HL-60/S4 treated with phorbol 12-myristate 13-acetate at 8.2 ng/mL for 4 days and 3 days (cell line): ENCODE measurements around the gene PKP4.
"Not testable (repeated sequence)": the region's sequence is repeated elsewhere in the genome, so short reads cannot be mapped to it uniquely, and the experiment has no call there.

Source experiments
- in situ Hi-C: fragments of 300-500 bp; cut with MboI; formaldehyde crosslinking; loops from 2 replicates; pipeline ENCODE4 v1.15.0; 2022; ENCODE audit warnings: low sequenced_read_pairs

The PKP4 gene, protein sequence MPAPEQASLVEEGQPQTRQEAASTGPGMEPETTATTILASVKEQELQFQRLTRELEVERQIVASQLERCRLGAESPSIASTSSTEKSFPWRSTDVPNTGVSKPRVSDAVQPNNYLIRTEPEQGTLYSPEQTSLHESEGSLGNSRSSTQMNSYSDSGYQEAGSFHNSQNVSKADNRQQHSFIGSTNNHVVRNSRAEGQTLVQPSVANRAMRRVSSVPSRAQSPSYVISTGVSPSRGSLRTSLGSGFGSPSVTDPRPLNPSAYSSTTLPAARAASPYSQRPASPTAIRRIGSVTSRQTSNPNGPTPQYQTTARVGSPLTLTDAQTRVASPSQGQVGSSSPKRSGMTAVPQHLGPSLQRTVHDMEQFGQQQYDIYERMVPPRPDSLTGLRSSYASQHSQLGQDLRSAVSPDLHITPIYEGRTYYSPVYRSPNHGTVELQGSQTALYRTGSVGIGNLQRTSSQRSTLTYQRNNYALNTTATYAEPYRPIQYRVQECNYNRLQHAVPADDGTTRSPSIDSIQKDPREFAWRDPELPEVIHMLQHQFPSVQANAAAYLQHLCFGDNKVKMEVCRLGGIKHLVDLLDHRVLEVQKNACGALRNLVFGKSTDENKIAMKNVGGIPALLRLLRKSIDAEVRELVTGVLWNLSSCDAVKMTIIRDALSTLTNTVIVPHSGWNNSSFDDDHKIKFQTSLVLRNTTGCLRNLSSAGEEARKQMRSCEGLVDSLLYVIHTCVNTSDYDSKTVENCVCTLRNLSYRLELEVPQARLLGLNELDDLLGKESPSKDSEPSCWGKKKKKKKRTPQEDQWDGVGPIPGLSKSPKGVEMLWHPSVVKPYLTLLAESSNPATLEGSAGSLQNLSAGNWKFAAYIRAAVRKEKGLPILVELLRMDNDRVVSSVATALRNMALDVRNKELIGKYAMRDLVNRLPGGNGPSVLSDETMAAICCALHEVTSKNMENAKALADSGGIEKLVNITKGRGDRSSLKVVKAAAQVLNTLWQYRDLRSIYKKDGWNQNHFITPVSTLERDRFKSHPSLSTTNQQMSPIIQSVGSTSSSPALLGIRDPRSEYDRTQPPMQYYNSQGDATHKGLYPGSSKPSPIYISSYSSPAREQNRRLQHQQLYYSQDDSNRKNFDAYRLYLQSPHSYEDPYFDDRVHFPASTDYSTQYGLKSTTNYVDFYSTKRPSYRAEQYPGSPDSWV

GRCh38 chr2:158456309-158457066 lies at the start of gene PKP4, which contains the start of gene CCDC148:
PKP4 (plus strand) TSS chr2:158456952; CDS start chr2:158533185, 76,233 bp downstream.
CCDC148 (minus strand) TSS chr2:158456753; CDS start chr2:158456439, 314 bp downstream.
- in situ Hi-C loops = no loop called here

GRCh38 chr2:158407031-158407430 lies 49.7 kb upstream of the PKP4 start:
- in situ Hi-C loops = no loop called here

GRCh38 chr2:158410132-158410531 lies 46.6 kb upstream of the PKP4 start:
- in situ Hi-C loops = no loop called here

GRCh38 chr2:158411748-158412147 lies 45.0 kb upstream of the PKP4 start:
- in situ Hi-C loops = no loop called here

- in situ Hi-C loops = no loop called here
These were observed 44.5 kb upstream of the PKP4 start for GRCh38 chr2:158412206-158412605.

GRCh38 chr2:158413581-158413980 lies 43.2 kb upstream of the PKP4 start:
- in situ Hi-C loops = no loop called here

- in situ Hi-C loops = no loop called here
These were observed 42.2 kb upstream of the PKP4 start for GRCh38 chr2:158414538-158414937.

GRCh38 chr2:158432117-158432516 lies 24.6 kb upstream of the PKP4 start:
- in situ Hi-C loops = no loop called here

DNA sequence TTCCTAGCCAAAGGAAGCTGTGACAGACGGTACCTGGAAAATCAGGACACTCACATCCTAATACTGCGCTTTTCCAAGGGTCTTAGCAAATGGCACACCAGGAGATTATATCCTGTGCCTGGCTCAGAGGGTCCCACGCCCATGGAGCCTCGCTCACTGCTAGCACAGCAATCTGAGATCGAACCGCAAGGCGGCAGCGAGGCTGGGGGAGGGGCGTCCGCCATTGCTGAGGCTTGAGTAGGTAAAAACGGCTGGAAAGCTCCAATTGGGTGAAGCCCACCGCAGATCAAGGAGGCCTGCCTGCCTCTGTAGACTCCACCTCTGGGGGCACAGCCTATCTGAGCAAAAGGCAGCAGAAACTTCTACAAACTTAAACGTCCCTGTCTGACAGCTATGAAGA lies 23.0 kb upstream of the PKP4 start:
- in situ Hi-C loops = not testable (repeated sequence)

GRCh38 chr2:158439062-158439461 lies 17.7 kb upstream of the PKP4 start:
- in situ Hi-C loops = not testable (repeated sequence)

- in situ Hi-C loops = no loop called here
These were observed 13.1 kb upstream of the PKP4 start for GRCh38 chr2:158443606-158444005.

DNA sequence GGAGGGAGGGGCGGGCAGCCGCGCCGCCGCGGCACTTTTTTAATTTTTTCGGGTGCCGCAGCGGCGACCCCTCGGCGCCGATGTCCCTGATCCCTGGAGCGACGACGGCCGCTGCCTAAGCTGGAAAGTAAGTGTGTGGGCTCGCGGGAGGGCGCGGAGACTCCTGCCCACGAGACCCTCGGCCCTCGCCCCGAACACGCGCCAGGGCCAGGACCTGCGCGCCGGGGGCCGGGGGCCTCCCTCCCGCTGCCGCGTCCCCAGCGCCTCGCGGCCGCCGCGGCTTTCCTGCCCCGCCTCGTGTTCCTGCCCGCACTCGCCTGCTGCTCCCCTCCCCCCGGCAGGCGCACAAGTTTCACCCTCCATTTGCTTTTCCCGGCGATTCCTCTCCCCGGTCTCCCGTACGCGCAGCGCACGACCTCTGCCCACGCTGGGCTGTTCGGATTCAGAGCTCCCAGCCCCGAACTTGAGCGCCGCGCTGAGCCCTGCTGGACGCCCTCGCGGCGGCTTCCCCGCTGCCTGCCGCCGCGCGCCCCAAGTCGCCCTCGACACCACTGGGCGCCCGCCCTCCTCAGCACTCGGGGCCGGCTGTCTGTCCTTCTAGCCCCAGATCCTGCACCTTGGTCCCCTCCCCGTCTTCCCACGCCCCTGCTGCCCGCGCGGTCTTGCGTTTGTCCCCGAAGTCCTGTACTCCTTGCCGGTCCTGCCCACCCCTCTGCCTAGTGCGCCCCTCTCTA lies 507 bp downstream of the PKP4 start:
- in situ Hi-C loops = no loop called here

DNA sequence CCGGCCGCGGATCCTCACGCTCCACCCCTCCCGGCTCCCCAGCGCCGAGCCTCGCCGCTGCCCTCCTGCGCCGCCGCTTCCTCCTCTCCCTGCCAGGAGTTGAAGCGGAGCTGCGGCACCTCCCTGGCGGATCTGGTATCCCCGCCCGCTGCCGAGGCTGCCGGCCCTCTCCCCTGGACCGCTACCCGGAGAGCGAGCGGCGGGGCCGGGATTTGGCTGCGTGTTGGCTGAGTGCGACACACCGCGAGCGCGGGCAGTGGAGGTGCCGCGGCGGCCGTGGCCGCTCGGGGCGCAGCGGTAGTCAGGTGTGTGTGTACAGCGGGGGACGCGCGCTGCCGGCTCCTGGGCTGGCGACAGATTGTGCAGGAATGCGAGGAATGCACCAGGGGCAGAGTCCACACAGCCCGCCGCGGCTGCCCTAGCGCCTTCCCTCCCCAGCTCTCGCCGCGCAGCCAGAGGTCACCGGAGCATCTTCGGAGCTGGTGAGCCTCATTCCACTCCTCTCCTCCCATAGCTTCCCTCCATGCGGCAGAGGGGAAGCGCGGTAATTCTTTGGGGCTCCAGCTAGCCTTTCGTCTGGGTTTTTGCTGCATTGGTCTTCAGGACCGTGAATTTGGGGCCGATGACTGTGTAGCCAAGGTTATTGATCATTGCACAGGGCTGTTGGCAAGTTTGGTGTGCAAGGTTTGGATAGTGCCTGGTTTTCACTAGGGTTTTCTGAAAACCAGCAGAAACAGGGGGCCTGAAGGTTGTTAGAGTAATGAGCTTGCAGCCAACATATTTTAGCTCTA lies 1.3 kb downstream of the PKP4 start:
- in situ Hi-C loops = no loop called here

- in situ Hi-C loops = no loop called here
These were observed 1.8 kb downstream of the PKP4 start for GRCh38 chr2:158458617-158458920.

DNA sequence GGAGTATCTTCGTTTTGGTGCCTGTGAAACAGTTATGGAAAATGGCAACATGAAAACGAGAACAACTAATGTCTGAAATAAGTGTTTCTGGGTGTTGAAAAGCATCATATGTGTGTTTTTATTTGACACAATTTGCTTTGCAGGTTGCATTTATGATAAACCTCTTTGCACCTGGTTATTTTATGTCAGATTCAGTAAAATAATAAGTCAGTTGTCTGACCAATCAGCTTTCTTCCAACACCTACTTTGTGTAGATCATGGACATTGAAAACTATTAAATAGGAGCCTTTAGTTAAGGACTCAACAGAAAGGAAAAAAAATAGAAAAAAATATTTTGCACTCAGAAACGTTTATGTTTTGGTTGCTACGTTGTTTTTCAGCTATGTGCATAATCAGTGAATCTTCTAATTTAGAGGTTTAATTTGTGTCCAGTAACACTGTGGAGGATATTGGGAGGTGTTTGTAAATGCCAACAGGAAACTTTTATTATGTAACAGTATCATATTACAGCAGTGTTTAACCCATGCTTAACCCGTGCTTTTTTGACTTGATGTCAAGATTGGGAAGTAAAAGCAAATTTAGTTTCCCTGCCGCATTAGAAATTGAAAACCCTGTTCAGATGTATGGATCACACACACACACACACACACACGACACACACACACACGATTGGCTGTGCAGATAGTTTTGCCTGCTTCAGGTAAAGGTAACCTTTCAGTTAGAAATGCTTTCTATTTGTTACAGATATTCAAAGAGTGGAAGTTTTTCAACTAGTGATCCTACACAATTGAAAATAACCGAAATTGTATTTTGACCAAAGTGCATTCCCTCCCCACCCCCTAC lies 2.6 kb downstream of the PKP4 start:
- in situ Hi-C loops = no loop called here

DNA sequence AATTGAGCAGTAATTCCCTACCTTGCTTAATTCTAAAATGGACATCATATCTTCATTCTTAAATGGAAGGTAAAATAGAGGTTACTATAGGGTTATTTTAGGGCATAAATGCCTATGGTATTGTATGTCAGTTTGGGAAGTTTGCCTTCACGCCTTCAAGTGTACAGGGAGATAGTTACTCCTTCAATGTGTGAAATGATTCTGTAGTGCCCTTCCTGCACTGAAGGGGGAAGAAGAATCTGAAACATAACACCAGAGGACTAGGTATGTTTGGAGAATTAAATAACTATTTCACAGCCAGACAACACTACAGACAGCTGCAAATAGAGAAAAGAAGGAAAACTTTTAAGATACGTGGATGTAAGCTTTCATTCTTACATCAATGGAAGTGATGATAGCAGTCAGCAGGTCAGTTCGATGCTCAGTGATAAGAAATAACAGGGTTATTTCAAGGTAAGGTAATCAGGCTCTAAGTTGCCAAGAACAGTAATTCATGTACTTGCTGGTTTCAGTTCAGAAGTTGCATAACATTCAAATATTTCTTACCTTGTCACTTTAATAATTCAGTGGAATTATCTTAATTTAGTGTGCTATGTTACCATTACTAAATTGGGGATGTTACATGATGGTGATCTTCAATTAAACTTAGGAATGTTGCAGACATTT lies 4.0 kb downstream of the PKP4 start:
- in situ Hi-C loops = no loop called here

DNA sequence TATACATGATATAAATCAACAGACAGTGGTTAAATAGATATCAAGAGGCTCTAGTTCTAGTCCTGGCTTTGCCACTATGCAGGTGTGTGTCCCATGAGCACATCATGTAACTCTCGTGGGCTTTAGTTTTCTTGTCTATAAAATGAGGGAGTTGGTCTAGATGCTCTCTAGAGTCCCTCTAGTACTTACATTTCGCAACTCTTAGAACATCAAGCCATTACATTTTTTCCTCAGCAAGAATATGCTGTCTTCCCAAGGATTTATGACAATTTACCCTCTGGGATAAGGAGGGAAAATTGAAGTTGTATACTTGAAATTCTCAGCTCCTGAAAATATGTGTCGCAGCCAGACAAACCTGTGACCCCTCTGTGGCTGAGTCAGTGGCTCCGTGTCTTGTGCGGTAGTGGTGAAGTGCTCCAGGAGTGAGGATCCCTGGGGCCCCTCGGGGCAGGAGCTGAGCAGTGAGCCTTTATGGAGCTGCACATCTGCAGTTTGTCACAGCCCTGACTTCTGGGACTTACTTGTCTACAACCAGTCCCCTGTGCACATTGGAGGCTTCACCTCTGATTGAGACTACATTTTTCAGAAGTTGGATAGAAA lies 6.8 kb downstream of the PKP4 start:
- in situ Hi-C loops = no loop called here
